Transverse colon (tissue), 4 donors: ENCODE measurements around the gene KAZN. TPM values are rescaled to one million over a fixed set of nuclear protein-coding genes. Genes with fewer than 3 reads are reported as not detected.
A peak's percentile ranks its signal among the peaks of the same experiment; 100 is the strongest.

Experiments used
- DNase-seq: peaks from one replicate; pipeline ENCODE4 v3.0.0-alpha.2; 2019
- H3K27ac ChIP-seq, 4 donors: fragments of 200-600 bp; sonication (generic); 2 replicates each; pipeline ENCODE4 v1.5.1; 2016 to 2018; ENCODE audit warnings: inconsistent platforms in 4 of 4
- H3K27me3 ChIP-seq: fragments of 200-600 bp; sonication (generic); 2 replicates; pipeline ENCODE4 v1.5.1; 2017; ENCODE audit warnings: inconsistent platforms
- H3K36me3 ChIP-seq, 4 donors: fragments of 200-600 bp; sonication (generic); 2 replicates each; pipeline ENCODE4 v1.5.1; 2017 to 2019; ENCODE audit warnings: inconsistent platforms in 4 of 4
- H3K4me1 ChIP-seq, 4 donors: fragments of 200-600 bp; sonication (generic); 2 replicates each; pipeline ENCODE4 v1.5.1; 2017 to 2020; ENCODE audit warnings: inconsistent platforms in 4 of 4
- H3K4me3 ChIP-seq, 4 donors: fragments of 200-600 bp; sonication (generic); 1 replicate in 1 of 4; 2 replicates in 3 of 4; pipeline versions ENCODE4 v1.5.1 to v1.6.1; 2017 to 2019; ENCODE audit warnings: inconsistent platforms in 4 of 4
- H3K9me3 ChIP-seq, 2 donors: fragments of 200-600 bp; sonication (generic); 2 replicates each; pipeline ENCODE4 v1.5.1; 2017 to 2019; ENCODE audit warnings: inconsistent platforms in 2 of 2
- CTCF ChIP-seq, 5 experiments: fragments of 200-600 bp in 3 of 5; fragments of 450-650 bp in 2 of 5; sonication (generic) in 3 of 5; IDR thresholded peaks; 1 replicate in 2 of 5; 2 replicates in 3 of 5; pipeline ENCODE4 v1.5.1; 2016 to 2017; ENCODE audit warnings: antibody characterized with exemption in 5 of 5, inconsistent platforms in 3 of 5, mild to moderate bottlenecking in 2 of 5, moderate library complexity in 1 of 5
- EP300 ChIP-seq: sonication (generic); formaldehyde crosslinking; IDR thresholded peaks from one replicate; pipeline ENCODE4 v1.6.1; 2017; ENCODE audit warnings: antibody characterized with exemption, low read depth
- POLR2A ChIP-seq: fragments of 450-650 bp; IDR thresholded peaks from one replicate; pipeline ENCODE4 v1.6.1; 2016; ENCODE audit warnings: antibody characterized with exemption, mild to moderate bottlenecking, moderate library complexity
- POLR2AphosphoS5 ChIP-seq, 3 donors: sonication (generic); formaldehyde crosslinking; IDR thresholded peaks; one replicate each; pipeline ENCODE4 v1.6.1; 2016; ENCODE audit warnings: antibody characterized with exemption in 3 of 3
- WGBS, 2 donors: methylation state at CpG; one replicate each; pipeline ENCODE4 v1.1.5; 2018; ENCODE audit warnings: low coverage in 1 of 2; 5-methylcytosine and 5-hydroxymethylcytosine counted together
- in situ Hi-C, 4 donors: fragments of 200-750 bp; cut with MboI; loops; one replicate each; pipeline versions ENCODE4 v1.15.0 to v1.15.1; 2017; ENCODE audit warnings: low sequenced_read_pairs in 3 of 4, low pct_ligation_motif_present in 1 of 4, low pct_unique_long_range_greater_than_20kb in 1 of 4
- intact Hi-C: fragments of 100-400 bp; cut with DNase I; formaldehyde crosslinking; loops from one replicate; pipeline ENCODE4 v1.15.1; 2023; ENCODE audit warnings: low total_unique reads
- total RNA-seq, 4 donors: library from RNA; depleted of rRNA; stranded (reverse); fragments of >200 nt; gene quantifications; one replicate each; pipeline ENCODE4 v1.1.0, GENCODE V29; 2016

The KAZN gene
- total RNA-seq, 4 donors from 2014 or later: 12.0 to 17.1 (median 16.2) TPM

GRCh38 chr1:14964711-14965055, 366.2 kb downstream of the KAZN start:
- intact Hi-C loops (no loop called here), in situ Hi-C loops (no loop called here)
- no peak overlapping the region for H3K4me3 ChIP-seq
- H3K36me3 ChIP-seq: no peaks in the 10 kb centered on the region
- no peaks in the 10 kb centered on the region for H3K27me3 ChIP-seq
- H3K4me1 ChIP-seq: no peaks in the 10 kb centered on the region
- WGBS, 2 donors: 71 to 77% methylated on average over 4 of the region's 4 CpGs
- no peak overlapping the region for H3K27ac ChIP-seq
- no peaks in the 10 kb centered on the region for H3K9me3 ChIP-seq
- DNase-seq: no peak
- TF ChIP-seq POLR2A: no peak

GRCh38 chr1:14968251-14968851, 369.9 kb downstream of the KAZN start:
- no peak for TF ChIP-seq EP300
- TF ChIP-seq POLR2AphosphoS5 (IDR thresholded peaks at IDR 0.05): no peak
- TF ChIP-seq CTCF (IDR thresholded peaks at IDR 0.05): no peak
- TF ChIP-seq POLR2A: no peak
- no peak for DNase-seq
- Histone ChIP-seq H3K9me3 (no peaks in the 10 kb centered on the region), H3K4me3 (no peak overlapping the region), H3K27ac (peak overlapping the region in 2 of 4 donors; percentile 1 to 43), H3K4me1 (peaks cover 0 to 7% (median 0%) of the 10 kb centered on the region in 4 donors), H3K27me3 (no peaks in the 10 kb centered on the region), H3K36me3 (no peaks in the 10 kb centered on the region)
- intact Hi-C loops: no loop called here
- 76% methylated on average over 15 of the region's 15 CpGs; no CpG with 5 or more reads in 1 of the 2 donors for WGBS, 2 donors
- in situ Hi-C loops: no loop called here

- Histone ChIP-seq H3K36me3 (no peaks in the 10 kb centered on the region), H3K4me3 (no peak overlapping the region), H3K27ac (peak overlapping the region in 1 of 4 donors; percentile 43), H3K9me3 (no peaks in the 10 kb centered on the region), H3K27me3 (no peaks in the 10 kb centered on the region), H3K4me1 (peaks cover 0 to 7% (median 0%) of the 10 kb centered on the region in 4 donors)
- in situ Hi-C loops: no loop called here
- TF ChIP-seq CTCF (IDR thresholded peaks at IDR 0.05): no peak
- no peak for TF ChIP-seq POLR2A
- no peak for TF ChIP-seq POLR2AphosphoS5 (IDR thresholded peaks at IDR 0.05)
- intact Hi-C loops: no loop called here
- 80 to 86% methylated on average over 2 to 7 of the region's 7 CpGs for WGBS, 2 donors
- DNase-seq: no peak
These were observed 370.5 kb downstream of the KAZN start for GRCh38 chr1:14969006-14969405.

GRCh38 chr1:14970115-14970798, 371.8 kb downstream of the KAZN start:
- WGBS, 2 donors: 79 to 92% methylated on average over 12 to 16 of the region's 16 CpGs
- TF ChIP-seq EP300 (no peak), POLR2AphosphoS5 (IDR thresholded peaks at IDR 0.05) (no peak), POLR2A (no peak), CTCF (IDR thresholded peaks at IDR 0.05) (no peak)
- in situ Hi-C loops: no loop called here
- Histone ChIP-seq H3K9me3 (no peaks in the 10 kb centered on the region), H3K27ac (no peak overlapping the region), H3K36me3 (no peaks in the 10 kb centered on the region), H3K4me3 (no peak overlapping the region), H3K4me1 (peaks cover 0 to 7% (median 0%) of the 10 kb centered on the region in 4 donors), H3K27me3 (no peaks in the 10 kb centered on the region)
- DNase-seq: peak; percentile 26
- intact Hi-C loops: no loop called here

GRCh38 chr1:14970799-14971141, 372.3 kb downstream of the KAZN start:
- WGBS, 2 donors: 74 to 79% methylated on average over 2 to 5 of the region's 5 CpGs
- Histone ChIP-seq H3K4me1 (peaks cover 0 to 7% (median 0%) of the 10 kb centered on the region in 4 donors), H3K27me3 (no peaks in the 10 kb centered on the region), H3K36me3 (no peaks in the 10 kb centered on the region), H3K4me3 (no peak overlapping the region), H3K9me3 (no peaks in the 10 kb centered on the region), H3K27ac (no peak overlapping the region)
- no peak for DNase-seq
- in situ Hi-C loops: no loop called here
- intact Hi-C loops: no loop called here
- no peak for TF ChIP-seq POLR2AphosphoS5 (IDR thresholded peaks at IDR 0.05)
- TF ChIP-seq POLR2A: no peak
- TF ChIP-seq CTCF (IDR thresholded peaks at IDR 0.05): no peak
